ENCODE data around the gene OR56A1.

The OR56A1 gene

DNA sequence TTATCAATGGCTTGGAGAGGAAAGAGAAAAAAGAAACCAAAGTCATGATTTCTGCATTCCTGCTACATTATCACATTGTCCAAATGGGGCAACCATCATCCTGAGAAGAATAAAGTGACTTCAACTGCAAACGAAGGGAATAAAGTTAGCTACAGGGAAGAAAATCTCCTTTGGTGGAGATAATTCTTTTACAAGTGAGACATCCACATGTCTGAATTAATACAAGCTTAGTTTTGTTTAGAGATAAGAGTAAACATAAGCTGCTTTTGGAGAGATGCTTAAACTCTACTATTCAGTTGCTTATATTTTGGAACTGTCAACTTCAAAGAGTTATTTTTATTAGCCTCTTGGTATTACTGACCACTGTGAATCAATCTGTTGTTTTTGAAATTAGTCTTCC is 43.7 kb downstream of the OR56A1 start, which contains the start of gene OR52L1:
OR52L1 (minus strand) TSS at position 101 of the 400 bp plus-strand sequence; CDS start at position 46, 55 bp downstream.
- no peak for DNase-seq

DNA sequence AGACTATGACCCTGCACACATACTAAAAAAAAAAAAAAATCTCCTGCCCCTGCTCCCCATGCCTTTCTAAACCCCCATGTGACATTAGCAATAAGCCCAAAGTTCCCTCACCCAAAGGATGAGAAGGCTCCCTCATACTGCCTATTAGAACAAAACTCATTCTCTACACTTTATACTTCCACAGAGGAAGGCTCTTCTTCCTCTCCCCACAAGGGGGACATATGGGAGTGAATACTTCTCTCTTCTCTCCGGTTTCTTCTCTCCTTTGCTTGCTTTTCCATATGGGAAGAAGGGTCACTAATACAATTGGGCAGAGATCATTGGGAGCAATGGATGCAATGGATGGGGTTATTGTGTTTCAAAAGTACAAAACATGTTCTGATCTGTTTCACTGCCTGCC is 47.1 kb downstream of the OR56A1 start:
- DNase-seq = no peak

DNA sequence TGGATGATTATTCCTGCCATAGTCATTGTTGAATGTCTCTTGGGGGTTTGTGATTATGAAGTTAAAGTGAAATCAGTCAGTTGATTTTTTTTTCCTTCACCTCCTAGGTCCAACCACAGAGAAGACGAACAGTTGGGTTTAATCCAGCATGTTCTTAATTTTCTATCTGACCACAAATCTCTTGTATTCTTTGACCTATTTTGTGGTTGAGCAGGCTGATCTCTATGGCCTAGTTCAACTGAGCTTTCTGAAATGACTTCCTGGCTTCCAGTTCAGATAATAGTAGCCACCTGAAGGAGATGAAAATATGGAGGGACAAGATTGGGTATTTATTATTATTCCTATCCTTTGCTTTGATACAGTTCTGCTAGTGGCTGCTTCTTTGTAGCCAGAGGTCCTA is 57.0 kb downstream of the OR56A1 start:
- no peak for DNase-seq
